ENCODE results near the gene TJAP1. TPM values are rescaled to one million over a fixed set of nuclear protein-coding genes. Genes with fewer than 3 reads are reported as not detected.

Gene TJAP1
- total RNA-seq, 1 donor from 2014 or later = 12.9 TPM

DNA sequence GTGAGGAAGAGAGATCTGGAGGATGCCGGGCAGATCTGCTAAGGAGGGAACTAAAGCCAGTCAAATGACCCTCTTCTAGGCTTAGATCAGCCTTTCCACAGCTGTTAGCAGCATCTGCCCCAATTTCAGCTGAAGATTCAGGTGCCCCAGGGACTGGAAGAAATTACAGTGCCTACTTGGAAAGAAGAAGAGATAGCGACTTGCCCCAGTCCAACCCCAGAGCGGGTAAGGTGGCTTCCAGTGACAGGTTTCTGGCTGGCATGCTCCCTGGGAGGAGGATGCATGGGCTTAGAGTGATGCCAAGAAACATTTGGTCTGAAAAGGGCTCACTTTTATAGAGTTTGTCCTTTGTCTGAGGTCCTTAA lies 620 bp downstream of the TJAP1 start:
- H3K27me3 Mint-ChIP-seq (ENCODE audit: insufficient read depth, low read depth) = no peaks in the 10 kb centered on the region
- Histone ChIP-seq H3K9me3 (ENCODE audit: low read depth) (no peaks in the 10 kb centered on the region), H3K4me1 (peaks cover 17% of the 10 kb centered on the region), H3K4me3 (peak overlapping the region; percentile 76), H3K9ac (peak overlapping the region; percentile 77), H3K79me2 (ENCODE audit: low read depth) (peaks cover 39% of the 10 kb centered on the region), H3K36me3 (no peaks in the 10 kb centered on the region), H3K27ac (no peak overlapping the region), H3K4me2 (peak overlapping the region; percentile 94), H4K20me1 (ENCODE audit: low read depth) (peaks cover 37% of the 10 kb centered on the region), H3F3A (ENCODE audit: low read depth) (no peaks in the 10 kb centered on the region), H3K27me3 (no peaks in the 10 kb centered on the region), H2AFZ (replicated peaks) (peak overlapping the region; percentile 65)
- H3K4me1 Mint-ChIP-seq = peaks cover 35% of the 10 kb centered on the region
- no peaks in the 10 kb centered on the region for H3K9me3 Mint-ChIP-seq
- H3K4me3 Mint-ChIP-seq = peak overlapping the region; percentile 90
- peaks cover 5% of the 10 kb centered on the region for H3K36me3 Mint-ChIP-seq
- no peak for DNase-seq (ENCODE audit: low spot score)
- peak overlapping the region; percentile 64 for H3K27ac Mint-ChIP-seq
- TF ChIP-seq CTCF (IDR thresholded peaks at IDR 0.05) (no peak), EZH2 (IDR thresholded peaks at IDR 0.05) (no peak), EZH2phosphoT487 (IDR thresholded peaks at IDR 0.05) (no peak)

DNA sequence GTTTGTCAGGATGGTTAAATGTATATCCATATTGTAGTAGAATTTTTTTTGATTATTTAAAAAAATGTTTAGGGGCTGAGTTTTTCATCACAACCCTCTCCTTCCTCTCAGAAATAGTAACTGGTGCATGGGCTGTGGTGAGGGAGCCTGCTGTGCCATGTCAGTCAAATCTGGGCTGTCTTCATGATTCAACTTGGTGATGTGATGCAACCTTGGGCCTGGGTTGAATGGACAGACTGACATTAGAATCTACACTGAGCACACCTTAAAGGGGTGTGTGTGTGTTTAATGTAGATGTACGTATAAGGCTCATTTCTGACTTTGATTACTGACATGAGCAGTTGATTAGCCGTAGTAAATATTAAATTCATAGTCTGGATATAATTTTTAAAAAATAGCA lies 3.7 kb downstream of the TJAP1 start:
- Histone ChIP-seq H3K36me3 (no peaks in the 10 kb centered on the region), H3K4me2 (no peak overlapping the region), H3K27ac (no peak overlapping the region), H3K9ac (no peak overlapping the region), H4K20me1 (ENCODE audit: low read depth) (peaks cover 57% of the 10 kb centered on the region), H3K27me3 (no peaks in the 10 kb centered on the region), H2AFZ (replicated peaks) (no peak overlapping the region), H3K4me3 (no peak overlapping the region), H3K4me1 (peaks cover 17% of the 10 kb centered on the region), H3F3A (ENCODE audit: low read depth) (no peaks in the 10 kb centered on the region), H3K79me2 (ENCODE audit: low read depth) (peaks cover 39% of the 10 kb centered on the region), H3K9me3 (ENCODE audit: low read depth) (no peaks in the 10 kb centered on the region)
- no peak for DNase-seq (ENCODE audit: low spot score)
- Mint-ChIP-seq H3K4me3 (no peak overlapping the region), H3K9me3 (no peaks in the 10 kb centered on the region), H3K4me1 (peaks cover 35% of the 10 kb centered on the region), H3K27ac (no peak overlapping the region), H3K36me3 (peaks cover 8% of the 10 kb centered on the region), H3K27me3 (ENCODE audit: insufficient read depth, low read depth) (no peaks in the 10 kb centered on the region)
- TF ChIP-seq EZH2 (IDR thresholded peaks at IDR 0.05) (no peak), CTCF (IDR thresholded peaks at IDR 0.05) (no peak)

- H3K4me3 ChIP-seq = no peak overlapping the region
- H4K20me1 ChIP-seq (ENCODE audit: low read depth) = peaks cover 60% of the 10 kb centered on the region
- no peak overlapping the region for H3K9ac ChIP-seq
- no peak for DNase-seq (ENCODE audit: low spot score)
- peaks cover 14% of the 10 kb centered on the region for H3K4me1 ChIP-seq
- no peaks in the 10 kb centered on the region for H3K36me3 ChIP-seq
- no peak overlapping the region for H3K27ac ChIP-seq
- H3K27me3 Mint-ChIP-seq (ENCODE audit: insufficient read depth, low read depth) = no peaks in the 10 kb centered on the region
- H2AFZ ChIP-seq (replicated peaks) = no peak overlapping the region
- no peak overlapping the region for H3K4me3 Mint-ChIP-seq
- no peaks in the 10 kb centered on the region for H3K9me3 Mint-ChIP-seq
- TF ChIP-seq EZH2phosphoT487 (IDR thresholded peaks at IDR 0.05) = no peak
- no peak for TF ChIP-seq EZH2 (IDR thresholded peaks at IDR 0.05)
- TF ChIP-seq CTCF (IDR thresholded peaks at IDR 0.05) = no peak
- H3K27me3 ChIP-seq = no peaks in the 10 kb centered on the region
- peaks cover 32% of the 10 kb centered on the region for H3K4me1 Mint-ChIP-seq
- H3K36me3 Mint-ChIP-seq = peaks cover 10% of the 10 kb centered on the region
- H3K27ac Mint-ChIP-seq = no peak overlapping the region
- H3K4me2 ChIP-seq = no peak overlapping the region
- no peaks in the 10 kb centered on the region for H3F3A ChIP-seq (ENCODE audit: low read depth)
- H3K79me2 ChIP-seq (ENCODE audit: low read depth) = peaks cover 39% of the 10 kb centered on the region
- no peaks in the 10 kb centered on the region for H3K9me3 ChIP-seq (ENCODE audit: low read depth)
Observed at GRCh38 chr6:43481591-43482236, 4.3 kb downstream of the TJAP1 start.

All from neural progenitor cell (in vitro differentiated cells).